IMR-90 (cell line): ENCODE measurements around the gene ABHD6. TPM values are rescaled to one million over a fixed set of nuclear protein-coding genes. Genes with fewer than 3 reads are reported as not detected.

Experiments
- ATAC-seq: fragments of 200-7000 bp; cut with Tn5 transposase; 2 replicates; pipeline ENCODE4 v1.9.1; 2020; ENCODE audit warnings: low read depth, mild to moderate bottlenecking, moderate library complexity
- BruUV-seq: library from RNA; stranded (reverse); fragments of 400-500 nt; replicated peaks from 2 replicates; lab custom pipeline; 2021; lab: Mats Ljungman, UMichigan
- CTCF ChIA-PET: fragments of 300-600 bp; formaldehyde crosslinking; extraction: SDS; loops from one replicate; lab custom pipeline; 2021; ENCODE audit warnings: antibody characterized with exemption; lab: Yijun Ruan, JAX
- POLR2A ChIA-PET: fragments of 300-600 bp; sonication (Branson Sonifier 250); formaldehyde crosslinking; loops from one replicate; lab custom pipeline; 2022; ENCODE audit warnings: antibody characterized with exemption; ENCODE audit not compliant: unreplicated experiment; lab: Charles Lee
- DNase-seq: peaks from one replicate; pipeline ENCODE4 v3.0.0; 2013
- H2AFZ ChIP-seq: replicated peaks from 2 replicates; pipeline ENCODE3; 2013; ENCODE audit warnings: low read length, mild to moderate bottlenecking; ENCODE audit not compliant: poor library complexity
- H2AK5ac ChIP-seq: 2 replicates; pipeline ENCODE4 v1.6.1; 2013; ENCODE audit warnings: low read depth, low read length, inconsistent platforms
- H2AK9ac ChIP-seq: replicated peaks from 2 replicates; pipeline ENCODE3; 2013; ENCODE audit warnings: mild to moderate bottlenecking, low read depth, low read length, moderate library complexity; ENCODE audit not compliant: poor library complexity
- H2BK120ac ChIP-seq: 2 replicates; pipeline ENCODE4 v1.6.1; 2013; ENCODE audit warnings: low read depth, low read length, inconsistent platforms
- H2BK15ac ChIP-seq: 3 replicates; pipeline ENCODE4 v1.6.1; 2013; ENCODE audit warnings: low read depth, low read length, inconsistent platforms
- H2BK20ac ChIP-seq: 2 replicates; pipeline ENCODE4 v1.6.1; 2013; ENCODE audit warnings: low read depth, mild to moderate bottlenecking, inconsistent platforms, low read length, moderate library complexity
- H2BK5ac ChIP-seq: 2 replicates; pipeline ENCODE4 v1.6.1; 2013; ENCODE audit warnings: mild to moderate bottlenecking, low read depth, low read length, inconsistent platforms; ENCODE audit not compliant: poor library complexity, severe bottlenecking
- H3K14ac ChIP-seq: replicated peaks from 2 replicates; pipeline ENCODE4 v1.6.1; 2013; ENCODE audit warnings: low read depth, low read length, inconsistent platforms
- H3K18ac ChIP-seq: 2 replicates; pipeline ENCODE4 v1.6.1; 2013; ENCODE audit warnings: low read depth, low read length, control low read depth
- H3K23ac ChIP-seq: 2 replicates; pipeline ENCODE4 v1.6.1; 2013; ENCODE audit warnings: low read depth, low read length, inconsistent platforms
- H3K27ac ChIP-seq: 2 replicates; pipeline ENCODE4 v1.5.1; 2013; ENCODE audit warnings: mild to moderate bottlenecking, control low read depth, low read length; ENCODE audit not compliant: insufficient read depth
- H3K27me3 ChIP-seq: 2 replicates; pipeline ENCODE4 v1.6.1; 2013; ENCODE audit warnings: low read length; ENCODE audit not compliant: control insufficient read depth, insufficient read depth
- H3K36me3 ChIP-seq: 2 replicates; pipeline ENCODE4 v1.6.1; 2013; ENCODE audit warnings: low read length, mixed read lengths; ENCODE audit not compliant: control insufficient read depth, insufficient read depth
- H3K4ac ChIP-seq: 2 replicates; pipeline ENCODE4 v1.6.1; 2013; ENCODE audit warnings: low read depth, low read length, inconsistent platforms
- H3K4me1 ChIP-seq: 2 replicates; pipeline ENCODE4 v1.6.1; 2013; ENCODE audit warnings: low read length, mixed read lengths; ENCODE audit not compliant: control insufficient read depth, insufficient read depth
- H3K4me2 ChIP-seq: 2 replicates; pipeline ENCODE4 v1.6.1; 2013; ENCODE audit warnings: low read depth, mild to moderate bottlenecking, control low read depth, low read length, moderate library complexity
- H3K4me3 ChIP-seq: 2 replicates; pipeline ENCODE4 v1.5.1; 2013; ENCODE audit warnings: low read depth, mild to moderate bottlenecking, control low read depth, low read length, moderate library complexity; ENCODE audit not compliant: insufficient read depth
- H3K56ac ChIP-seq: 2 replicates; pipeline ENCODE4 v1.6.1; 2013; ENCODE audit warnings: low read length, inconsistent platforms; ENCODE audit not compliant: insufficient read depth; ENCODE audit errors: extremely low read depth
- H3K79me1 ChIP-seq, 2 experiments: 2 replicates each; pipeline ENCODE4 v1.6.1; 2013; ENCODE audit warnings: low read length in 2 of 2, inconsistent platforms in 1 of 2, low read depth in 1 of 2
- H3K9ac ChIP-seq: 2 replicates; pipeline ENCODE4 v1.6.1; 2013; ENCODE audit warnings: low read depth, low read length, control low read depth
- H3K9me1 ChIP-seq: 2 replicates; pipeline ENCODE4 v1.6.1; 2013; ENCODE audit warnings: low read length, inconsistent platforms; ENCODE audit not compliant: insufficient read depth
- H3K9me3 ChIP-seq: 2 replicates; pipeline ENCODE4 v1.6.1; 2013; ENCODE audit warnings: low read length; ENCODE audit not compliant: control insufficient read depth, insufficient read depth
- H4K20me1 ChIP-seq: 2 replicates; pipeline ENCODE4 v1.6.1; 2013; ENCODE audit warnings: low read length, inconsistent platforms; ENCODE audit not compliant: insufficient read depth
- H4K5ac ChIP-seq: 2 replicates; pipeline ENCODE4 v1.6.1; 2013; ENCODE audit warnings: mild to moderate bottlenecking, low read depth, low read length, control low read depth
- H4K8ac ChIP-seq, 2 experiments: 2 replicates each; pipeline ENCODE4 v1.6.1; 2013; ENCODE audit warnings: low read depth in 2 of 2, low read length in 2 of 2, control low read depth in 1 of 2, inconsistent platforms in 1 of 2
- H4K91ac ChIP-seq: 2 replicates; pipeline ENCODE4 v1.6.1; 2013; ENCODE audit warnings: low read depth, low read length, inconsistent platforms; ENCODE audit not compliant: insufficient read depth
- SMC3 ChIP-seq: fragments of 150-350 bp; IDR thresholded peaks from 2 replicates; pipeline ENCODE4 v1.6.1; 2016; ENCODE audit warnings: low read depth, mild to moderate bottlenecking, antibody characterized with exemption, low read length, moderate library complexity
- WGBS, 2 experiments: methylation state at CpG; one replicate each; pipeline versions ENCODE4 v1.1.5 to v1.1.7; 2013; ENCODE audit warnings: missing lambda C conversion rate in 2 of 2; ENCODE audit not compliant: insufficient read length in 1 of 2; ENCODE audit errors: extremely low coverage in 2 of 2; 5-methylcytosine and 5-hydroxymethylcytosine counted together
- dilution Hi-C: fragments of 300-500 bp; cut with HindIII; formaldehyde crosslinking; loops from one replicate; pipeline ENCODE4 v1.14.3; 2018; ENCODE audit warnings: low sequenced_read_pairs; ENCODE audit not compliant: unreplicated experiment
- in situ Hi-C: fragments of 300-500 bp; cut with MboI; formaldehyde crosslinking; loops from 3 replicates; pipeline ENCODE4 v1.14.3; 2019; ENCODE audit warnings: low sequenced_read_pairs, inconsistent platforms, mixed read lengths
- intact Hi-C: fragments of 100-400 bp; cut with micrococcal nuclease; formaldehyde crosslinking; loops from 2 replicates; pipeline ENCODE4 v1.10.0; 2022
- polyA plus RNA-seq, 3 experiments: library from polyadenylated mRNA; depleted of rRNA; stranded (reverse); fragments of >200 nt; gene quantifications; 2 replicates each; pipeline ENCODE4 v1.2.3, GENCODE V29; 2012; ENCODE audit warnings: low replicate concordance in 1 of 3
- total RNA-seq: library from RNA; depleted of rRNA; stranded (reverse); fragments of >200 nt; gene quantifications from 2 replicates; pipeline ENCODE4 v1.2.3, GENCODE V29; 2012

The ABHD6 gene
- total and polyA plus RNA-seq, 2 of the 4 experiments (the other 2 are of a cell fraction), result 5.0 to 5.6 TPM

DNA sequence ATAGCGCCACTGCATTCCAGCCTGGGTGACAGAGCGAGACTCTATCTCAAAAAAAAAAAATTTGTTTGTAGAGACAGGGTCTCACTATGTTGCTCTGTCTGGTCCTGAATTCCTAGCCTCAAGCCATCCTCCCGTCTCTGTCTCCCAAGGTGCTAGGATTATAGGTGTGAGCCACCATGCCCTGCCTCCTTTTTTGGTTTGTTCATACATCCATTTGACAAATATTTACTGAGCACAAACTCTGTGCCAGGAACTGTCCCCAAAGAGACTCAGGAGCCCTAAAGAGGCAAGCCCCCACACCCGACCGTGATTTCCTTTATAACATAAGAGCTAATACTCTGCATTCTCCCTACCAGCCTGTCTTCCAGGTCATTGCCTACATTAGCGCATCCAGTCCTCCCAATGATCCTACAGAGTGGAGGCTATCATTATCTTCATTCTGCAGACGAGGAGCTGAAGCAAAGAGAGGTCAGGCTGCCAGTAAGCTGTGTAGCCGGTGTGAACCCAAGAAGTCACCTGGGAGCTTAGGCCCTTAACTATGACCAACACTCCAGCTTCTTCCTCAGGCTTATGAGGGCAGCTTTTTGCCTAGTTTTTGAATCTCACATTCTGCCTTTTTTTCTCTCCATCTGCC lies 88.8 kb downstream of the ABHD6 start:
- BruUV-seq, result no TSS peak
- peak overlapping the region; percentile 46 for H4K5ac ChIP-seq
- dilution Hi-C loops, result no loop called here
- H4K20me1 ChIP-seq, result no peaks in the 10 kb centered on the region
- H3K56ac ChIP-seq, result no peak overlapping the region
- no peak overlapping the region for H3K9ac ChIP-seq
- in situ Hi-C loops, result loop anchor here (5.0 to 10.0 kb wide), 3 partner anchors 168 to 298 kb away; partner anchors contain the start of gene KCTD6
- WGBS, 2 experiments, result 100% methylated on average over 1 of the region's 8 CpGs; no CpG with 5 or more reads in 1 of the 2 experiments
- peaks cover 0 to 6% of the 10 kb centered on the region in 2 experiments; a peak in 2 of 4 replicates for H3K79me1 ChIP-seq
- H4K91ac ChIP-seq, result peak overlapping the region; percentile 21; the same call in 1 of the 2 replicates
- no peaks in the 10 kb centered on the region for H3K27me3 ChIP-seq
- H3K9me3 ChIP-seq, result no peaks in the 10 kb centered on the region
- no peak overlapping the region for H2AK9ac ChIP-seq
- H2BK15ac ChIP-seq, result peak overlapping the region; percentile 36; the same call in 1 of the 3 replicates
- POLR2A ChIA-PET, result no interaction called here
- peak overlapping the region; percentile 40 for H2BK120ac ChIP-seq
- H2AFZ ChIP-seq, result no peak overlapping the region
- H3K14ac ChIP-seq, result peak overlapping the region; percentile 81
- H2AK5ac ChIP-seq, result peak overlapping the region; percentile 18
- ATAC-seq (no peak), DNase-seq (no peak)
- peaks cover 15% of the 10 kb centered on the region for H3K4me1 ChIP-seq
- peaks cover 9% of the 10 kb centered on the region for H3K9me1 ChIP-seq
- H3K18ac ChIP-seq, result peak overlapping the region; percentile 67
- H3K23ac ChIP-seq, result no peak overlapping the region
- peak overlapping the region; percentile 80 for H3K4ac ChIP-seq
- H3K27ac ChIP-seq, result peak overlapping the region; percentile 60; the same call in 1 of the 2 replicates
- CTCF ChIA-PET, result interaction anchor here (0.5 to 2.2 kb wide), 2 partner anchors 15 to 165 kb away, joined by 4 to 5 read pairs; partner anchors contain the start of gene KCTD6
- H2BK20ac ChIP-seq, result peak overlapping the region; percentile 43; the same call in 1 of the 2 replicates
- H4K8ac ChIP-seq, result peak overlapping the region in 1 of 2 experiments; percentile 28; a peak in 1 of 4 replicates
- no peaks in the 10 kb centered on the region for H3K36me3 ChIP-seq
- H3K4me2 ChIP-seq, result no peak overlapping the region
- no peak overlapping the region for H3K4me3 ChIP-seq
- H2BK5ac ChIP-seq, result no peak overlapping the region
- no peak for TF ChIP-seq SMC3
- intact Hi-C loops, result no loop called here
